ENCODE data around the gene SLC16A8.

The SLC16A8 gene

GRCh38 chr22:38086942-38087341, 3.0 kb upstream of the SLC16A8 start:
- H3K4me1 ChIP-seq (ENCODE audit: low read depth, poor library complexity, severe bottlenecking): no peaks in the 10 kb centered on the region
- no peak overlapping the region for H2AFZ ChIP-seq (ENCODE audit: low read depth)
- no peaks in the 10 kb centered on the region for H4K20me1 ChIP-seq (ENCODE audit: insufficient read depth)
- no peak overlapping the region for H3K4me2 ChIP-seq
- no peak for TF ChIP-seq CTCF (conservative IDR thresholded peaks at IDR 0.05; ENCODE audit: low read depth, low read length)
- H3K79me2 ChIP-seq (ENCODE audit: insufficient read depth, low read depth): no peaks in the 10 kb centered on the region
- no peak overlapping the region for H3K4me3 ChIP-seq (IDR thresholded peaks at IDR 0.05; ENCODE audit: insufficient read depth, low read depth, low read length)
- H3K36me3 ChIP-seq (ENCODE audit: insufficient read depth): no peaks in the 10 kb centered on the region
- no peak overlapping the region for H3K9ac ChIP-seq
- no peaks in the 10 kb centered on the region for H3K27me3 ChIP-seq (ENCODE audit: insufficient read depth, low read depth)
- no peak overlapping the region for H3K27ac ChIP-seq

GRCh38 chr22:38086001-38086845, 2.2 kb upstream of the SLC16A8 start:
- H3K9ac ChIP-seq: no peak overlapping the region
- H3K4me3 ChIP-seq (IDR thresholded peaks at IDR 0.05; ENCODE audit: insufficient read depth, low read depth, low read length): no peak overlapping the region
- no peaks in the 10 kb centered on the region for H3K36me3 ChIP-seq (ENCODE audit: insufficient read depth)
- no peak overlapping the region for H3K27ac ChIP-seq
- H3K4me2 ChIP-seq: no peak overlapping the region
- TF ChIP-seq CTCF (conservative IDR thresholded peaks at IDR 0.05; ENCODE audit: low read depth, low read length): no peak
- no peaks in the 10 kb centered on the region for H3K27me3 ChIP-seq (ENCODE audit: insufficient read depth, low read depth)
- no peaks in the 10 kb centered on the region for H3K4me1 ChIP-seq (ENCODE audit: low read depth, poor library complexity, severe bottlenecking)
- no peaks in the 10 kb centered on the region for H4K20me1 ChIP-seq (ENCODE audit: insufficient read depth)
- no peaks in the 10 kb centered on the region for H3K79me2 ChIP-seq (ENCODE audit: insufficient read depth, low read depth)
- H2AFZ ChIP-seq (ENCODE audit: low read depth): no peak overlapping the region

- Histone ChIP-seq H3K4me3 (IDR thresholded peaks at IDR 0.05; ENCODE audit: insufficient read depth, low read depth, low read length) (no peak overlapping the region), H3K27ac (no peak overlapping the region), H3K79me2 (ENCODE audit: insufficient read depth, low read depth) (no peaks in the 10 kb centered on the region), H3K9ac (no peak overlapping the region), H2AFZ (ENCODE audit: low read depth) (no peak overlapping the region), H4K20me1 (ENCODE audit: insufficient read depth) (no peaks in the 10 kb centered on the region), H3K4me1 (ENCODE audit: low read depth, poor library complexity, severe bottlenecking) (no peaks in the 10 kb centered on the region), H3K27me3 (ENCODE audit: insufficient read depth, low read depth) (no peaks in the 10 kb centered on the region), H3K36me3 (ENCODE audit: insufficient read depth) (no peaks in the 10 kb centered on the region), H3K4me2 (no peak overlapping the region)
- TF ChIP-seq CTCF (conservative IDR thresholded peaks at IDR 0.05; ENCODE audit: low read depth, low read length): no peak
These were observed 1.5 kb upstream of the SLC16A8 start for GRCh38 chr22:38085501-38085900.

GRCh38 chr22:38085056-38085455, 1.1 kb upstream of the SLC16A8 start:
- Histone ChIP-seq H4K20me1 (ENCODE audit: insufficient read depth) (no peaks in the 10 kb centered on the region), H3K4me3 (IDR thresholded peaks at IDR 0.05; ENCODE audit: insufficient read depth, low read depth, low read length) (no peak overlapping the region), H3K27me3 (ENCODE audit: insufficient read depth, low read depth) (no peaks in the 10 kb centered on the region), H2AFZ (ENCODE audit: low read depth) (no peak overlapping the region), H3K9ac (no peak overlapping the region), H3K27ac (no peak overlapping the region), H3K36me3 (ENCODE audit: insufficient read depth) (no peaks in the 10 kb centered on the region), H3K79me2 (ENCODE audit: insufficient read depth, low read depth) (no peaks in the 10 kb centered on the region), H3K4me1 (ENCODE audit: low read depth, poor library complexity, severe bottlenecking) (no peaks in the 10 kb centered on the region), H3K4me2 (no peak overlapping the region)
- no peak for TF ChIP-seq CTCF (conservative IDR thresholded peaks at IDR 0.05; ENCODE audit: low read depth, low read length)
